Measurements from ENCODE around the gene ATP6V1G3.

- no peak for TF ChIP-seq CTCF (IDR thresholded peaks at IDR 0.05; ENCODE audit: insufficient read depth, low read length, poor library complexity, severe bottlenecking)
- TF ChIP-seq EZH2phosphoT487 (conservative IDR thresholded peaks at IDR 0.05; ENCODE audit: low read length) = no peak
These were observed 44.0 kb downstream of the ATP6V1G3 start for GRCh38 chr1:198496216-198497143.

All from SU-DHL-6 (cell line).